ENCODE data around the gene MRPL22.

DNA sequence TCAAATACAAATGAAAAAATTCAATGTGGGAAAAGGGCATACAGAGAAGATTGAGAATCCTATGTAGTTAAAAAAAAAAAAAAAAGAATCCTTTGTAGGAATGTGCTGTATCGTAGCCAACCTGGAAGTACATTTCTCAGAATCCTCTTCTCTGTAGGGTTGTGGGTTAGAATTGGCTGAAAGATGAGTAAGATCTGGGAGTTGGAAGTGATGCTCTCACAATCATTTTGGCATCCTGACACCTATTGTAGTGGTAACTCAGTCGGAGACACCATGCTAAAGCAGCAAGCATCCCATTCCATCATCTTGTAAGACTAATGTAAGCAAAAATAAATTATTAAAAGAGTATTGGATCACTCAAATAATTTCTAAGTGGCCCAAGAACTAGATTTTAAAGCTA is 30.6 kb downstream of the MRPL22 start:
- no peak for TF ChIP-seq KDM1A (CRISPR knock-in tag; IDR thresholded peaks at IDR 0.05)
- no peak for TF ChIP-seq ZNF567 (CRISPR knock-in tag; IDR thresholded peaks at IDR 0.05; ENCODE audit: borderline replicate concordance)
- TF ChIP-seq AGO1 (IDR thresholded peaks at IDR 0.05; ENCODE audit: low read depth, low read length, poor library complexity, severe bottlenecking) = no peak
- no peak for TF ChIP-seq KLF16 (CRISPR knock-in tag; IDR thresholded peaks at IDR 0.05)
- TF ChIP-seq ZBTB8A (CRISPR knock-in tag; IDR thresholded peaks at IDR 0.05; ENCODE audit: borderline replicate concordance, low read depth) = no peak
- no peak for TF ChIP-seq MYC (CRISPR knock-in tag; IDR thresholded peaks at IDR 0.05; ENCODE audit: borderline replicate concordance)
